Stimulated activated CD4-positive, alpha-beta T cell treated with anti-CD3 and anti-CD28 coated beads, TNF-alpha, amount 100 ng/mL, for 4 hours (primary cell): ENCODE results near the gene MTERF4.

Experiments used
- DNase-seq, 3 experiments: peaks; one replicate each; pipeline ENCODE4 v3.0.0-alpha.2; 2020; ENCODE audit warnings: low read depth in 3 of 3

The MTERF4 gene

DNA sequence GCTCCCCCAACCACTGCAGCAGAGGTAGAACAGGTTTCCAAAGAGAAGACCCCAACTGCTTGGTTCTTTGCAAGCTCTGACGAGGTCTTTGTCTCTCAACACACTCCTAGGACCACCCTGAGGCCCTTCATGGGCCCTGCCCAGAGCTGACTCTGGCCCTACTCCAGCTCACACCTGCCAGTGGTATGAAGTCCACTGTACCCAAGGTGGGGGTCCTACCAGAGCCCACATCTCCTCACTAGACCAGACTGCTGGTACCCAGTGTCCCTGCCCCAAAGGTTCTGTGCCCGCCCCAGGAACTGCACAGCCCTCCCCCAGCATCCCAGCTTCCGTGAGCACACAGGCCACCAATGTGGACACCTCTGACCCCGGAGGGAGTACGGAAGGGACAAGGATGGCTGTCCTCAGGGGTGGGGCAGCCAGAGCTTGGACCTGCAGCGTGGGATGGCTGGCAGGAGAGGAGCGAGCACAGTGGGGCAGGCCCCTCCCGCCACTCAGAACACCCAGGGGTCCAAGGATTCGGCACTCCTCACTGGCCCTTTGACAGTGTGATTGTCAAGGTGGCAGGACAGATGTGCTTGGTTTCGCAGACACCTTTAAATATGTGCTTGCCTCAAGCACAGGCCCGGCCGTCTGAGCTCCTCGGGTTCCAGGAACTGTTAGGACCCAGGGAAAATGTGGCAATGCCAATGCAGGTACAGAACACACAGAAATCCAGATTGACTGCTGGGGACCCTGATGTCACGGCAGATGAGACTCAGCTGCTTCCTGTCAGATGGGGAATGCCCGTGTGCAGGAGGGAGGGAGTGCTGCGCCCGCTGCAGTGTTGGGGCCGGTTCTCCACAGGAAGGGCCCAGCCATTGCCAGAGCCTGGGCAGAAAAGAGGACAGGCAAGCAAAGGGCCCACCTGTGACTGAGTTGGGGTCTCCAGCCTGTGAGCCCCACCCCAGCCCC is 51.2 kb downstream of the MTERF4 start:
- no peak for DNase-seq

DNA sequence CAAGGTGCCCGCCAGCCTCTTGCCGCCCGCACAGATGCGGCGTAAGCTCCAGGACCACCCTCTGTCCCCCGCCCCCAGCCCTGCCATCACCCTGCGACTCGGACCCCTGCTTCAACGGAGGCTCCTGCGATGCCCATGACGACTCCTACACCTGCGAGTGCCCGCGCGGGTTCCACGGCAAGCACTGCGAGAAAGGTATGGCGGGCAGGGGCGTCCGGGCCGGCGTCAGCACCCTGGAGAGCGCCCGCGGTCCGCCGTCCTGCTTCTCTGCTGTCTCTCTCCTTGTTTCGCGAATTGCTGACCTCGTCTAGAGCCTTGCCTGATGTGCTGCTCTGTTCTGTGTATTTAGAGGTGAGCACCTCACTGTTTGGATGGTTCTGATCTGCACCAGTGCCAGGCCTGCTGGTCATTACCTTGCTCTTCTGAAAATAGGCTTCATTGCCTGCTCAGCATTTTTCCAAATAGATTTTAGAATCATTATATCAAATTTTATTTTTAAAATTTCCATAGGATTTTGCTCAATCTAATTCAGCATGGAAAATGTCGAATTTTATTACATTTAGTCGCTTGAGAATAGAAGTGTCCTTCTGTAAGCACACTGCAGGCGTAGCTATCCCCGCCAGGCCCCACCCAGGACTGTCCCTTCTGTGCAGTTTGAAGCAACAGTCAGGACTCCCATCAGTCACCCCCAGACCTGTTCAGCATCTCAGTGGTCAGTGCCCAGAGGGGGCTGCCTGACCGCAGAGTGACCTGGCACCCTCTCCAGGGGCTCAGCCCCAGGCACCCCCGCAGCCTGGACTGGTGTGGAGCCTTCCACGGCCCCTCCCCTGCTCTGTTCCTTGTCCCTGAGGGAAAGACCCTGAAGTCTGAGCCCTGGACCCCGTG is 52.1 kb downstream of the MTERF4 start:
- no peak for DNase-seq

DNA sequence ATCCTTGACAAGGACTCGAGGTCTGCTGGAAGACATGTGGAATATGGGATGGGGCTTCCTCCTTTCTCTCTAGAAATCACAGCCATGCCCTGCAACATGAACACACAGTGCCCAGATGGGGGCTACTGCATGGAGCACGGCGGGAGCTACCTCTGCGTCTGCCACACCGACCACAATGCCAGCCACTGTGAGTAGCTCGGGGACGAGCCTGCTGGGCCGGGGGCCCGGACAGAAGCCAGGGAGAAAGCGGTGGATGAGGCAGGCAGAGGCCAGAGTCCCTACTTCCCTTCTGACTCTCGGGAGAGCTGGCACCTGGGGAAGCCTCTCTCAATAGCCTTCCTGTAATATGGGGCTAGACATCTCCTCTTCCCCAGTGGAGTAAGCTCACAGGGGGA is 53.1 kb downstream of the MTERF4 start:
- no peak for DNase-seq

DNA sequence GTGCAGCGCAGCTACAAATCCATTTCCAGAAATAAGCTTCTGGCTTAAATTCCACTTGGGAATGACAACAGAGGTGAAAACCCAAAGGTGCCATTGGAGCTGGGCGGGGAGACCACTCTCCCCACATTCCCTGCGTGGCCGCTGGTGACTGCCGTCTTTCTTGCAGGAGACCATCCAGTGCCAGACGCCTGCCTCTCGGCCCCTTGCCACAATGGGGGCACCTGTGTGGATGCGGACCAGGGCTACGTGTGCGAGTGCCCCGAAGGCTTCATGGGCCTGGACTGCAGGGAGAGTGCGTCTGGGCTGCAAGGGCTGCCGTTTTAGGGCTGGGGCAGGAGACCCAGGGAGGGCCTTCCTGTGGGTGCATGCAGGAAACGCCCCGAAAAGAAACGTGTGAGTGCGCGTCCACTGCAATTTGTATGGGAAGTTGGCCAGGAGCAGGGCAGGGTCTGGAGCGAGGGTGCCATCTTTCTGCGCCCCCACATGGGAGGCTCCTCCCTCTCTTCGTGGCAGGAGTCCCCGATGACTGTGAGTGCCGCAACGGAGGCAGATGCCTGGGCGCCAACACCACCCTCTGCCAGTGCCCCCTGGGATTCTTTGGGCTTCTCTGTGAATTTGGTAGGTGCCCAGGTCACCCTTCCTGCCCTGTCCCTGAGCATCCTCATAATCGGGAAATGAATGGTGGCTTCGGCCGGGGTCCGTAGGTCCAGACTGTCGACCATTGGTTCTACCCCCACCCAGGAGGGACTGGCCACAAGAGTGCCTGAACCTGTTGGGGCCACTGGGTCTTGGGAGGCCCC is 53.7 kb downstream of the MTERF4 start:
- no peak for DNase-seq

DNA sequence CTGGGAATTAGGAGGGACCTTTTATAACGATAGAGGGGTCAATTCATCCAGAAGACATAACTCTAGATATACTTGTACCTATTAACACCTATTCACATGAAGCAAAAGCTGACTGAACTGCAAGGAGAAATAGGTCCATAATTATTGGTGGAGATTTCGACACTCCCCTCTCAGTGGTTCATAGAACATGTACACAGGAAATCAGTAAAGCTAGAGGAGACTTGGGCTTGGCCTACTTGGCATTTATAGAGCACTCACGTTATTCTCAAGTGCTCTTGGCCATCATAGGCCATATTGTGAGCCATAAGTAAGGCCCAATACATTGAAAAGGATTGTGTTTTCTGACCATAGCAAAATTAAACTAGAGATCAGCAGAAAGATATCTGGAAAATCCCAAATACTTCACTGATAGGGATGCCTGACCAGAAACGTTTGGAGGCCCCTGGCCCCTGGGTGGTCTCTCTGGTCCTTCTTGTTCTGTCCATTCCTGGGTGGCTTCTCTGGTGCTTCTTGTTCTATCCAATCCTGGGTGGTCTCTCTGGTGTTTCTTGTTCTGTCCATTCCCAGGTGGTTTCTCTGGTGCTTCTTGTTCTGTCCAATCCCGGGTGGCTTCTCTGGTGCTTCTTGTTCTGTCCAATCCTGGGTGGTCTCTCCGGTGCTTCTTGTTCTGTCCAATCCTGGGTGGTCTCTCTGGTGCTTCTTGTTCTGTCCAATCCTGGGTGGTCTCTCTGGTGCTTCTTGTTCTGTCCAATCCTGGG is 54.7 kb downstream of the MTERF4 start:
- no peak for DNase-seq
